Subcutaneous abdominal adipose tissue (tissue), 5 donors: ENCODE results near the gene AGBL1.

ENCODE experiments used
- H3K27ac ChIP-seq: one replicate; pipeline ENCODE4 v1.7.0; 2013; ENCODE audit warnings: low read depth, mild to moderate bottlenecking, inconsistent platforms, low read length, moderate library complexity
- H3K27me3 ChIP-seq, 5 donors: one replicate each; pipeline ENCODE4 v1.7.0; 2013; ENCODE audit warnings: low read length in 5 of 5, inconsistent platforms in 1 of 5; ENCODE audit not compliant: control insufficient read depth in 5 of 5, insufficient read depth in 4 of 5
- H3K36me3 ChIP-seq, 5 donors: one replicate each; pipeline ENCODE4 v1.7.0; 2013; ENCODE audit warnings: low read length in 5 of 5; ENCODE audit not compliant: control insufficient read depth in 5 of 5, insufficient read depth in 5 of 5
- H3K4me1 ChIP-seq, 5 donors: one replicate each; pipeline ENCODE4 v1.7.0; 2013; ENCODE audit warnings: low read length in 5 of 5, mild to moderate bottlenecking in 3 of 5, moderate library complexity in 1 of 5; ENCODE audit not compliant: control insufficient read depth in 5 of 5, insufficient read depth in 5 of 5
- H3K4me3 ChIP-seq, 5 donors: one replicate each; pipeline ENCODE4 v1.7.0; 2013; ENCODE audit warnings: low read length in 5 of 5, low read depth in 1 of 5
- H3K9ac ChIP-seq, 5 donors: one replicate each; pipeline ENCODE4 v1.7.0; 2013; ENCODE audit warnings: low read length in 5 of 5, mild to moderate bottlenecking in 4 of 5, moderate library complexity in 3 of 5
- H3K9me3 ChIP-seq, 5 donors: one replicate each; pipeline ENCODE4 v1.7.0; 2013; ENCODE audit warnings: low read length in 5 of 5; ENCODE audit not compliant: control insufficient read depth in 5 of 5
- donor health status: healthy.
- donor health status: healthy.
- donor health status: healthy.
- donor health status: healthy.
- donor health status: healthy.

AGBL1 gene

GRCh38 chr15:86059851-86060250, 19.8 kb upstream of the AGBL1 start:
- Histone ChIP-seq H3K27me3 (peaks cover 0 to 3% (median 0%) of the 10 kb centered on the region in 5 donors), H3K4me3 (no peak overlapping the region), H3K4me1 (no peaks in the 10 kb centered on the region), H3K27ac (no peak overlapping the region), H3K36me3 (no peaks in the 10 kb centered on the region), H3K9ac (no peak overlapping the region), H3K9me3 (no peaks in the 10 kb centered on the region)

GRCh38 chr15:86060674-86061073, 19.0 kb upstream of the AGBL1 start:
- Histone ChIP-seq H3K27ac (no peak overlapping the region), H3K9me3 (no peaks in the 10 kb centered on the region), H3K27me3 (peaks cover 0 to 3% (median 0%) of the 10 kb centered on the region in 5 donors), H3K9ac (no peak overlapping the region), H3K4me3 (no peak overlapping the region), H3K4me1 (no peaks in the 10 kb centered on the region), H3K36me3 (no peaks in the 10 kb centered on the region)

- Histone ChIP-seq H3K9me3 (peaks cover 0 to 4% (median 0%) of the 10 kb centered on the region in 5 donors), H3K9ac (no peak overlapping the region), H3K4me3 (no peak overlapping the region), H3K27me3 (peaks cover 0 to 3% (median 0%) of the 10 kb centered on the region in 5 donors), H3K27ac (no peak overlapping the region), H3K36me3 (no peaks in the 10 kb centered on the region), H3K4me1 (no peaks in the 10 kb centered on the region)
Observed at GRCh38 chr15:86061581-86061980, 18.1 kb upstream of the AGBL1 start.

- Histone ChIP-seq H3K27me3 (peaks cover 0 to 3% (median 0%) of the 10 kb centered on the region in 5 donors), H3K9ac (no peak overlapping the region), H3K9me3 (peaks cover 0 to 7% (median 4%) of the 10 kb centered on the region in 5 donors), H3K4me1 (no peaks in the 10 kb centered on the region), H3K36me3 (no peaks in the 10 kb centered on the region), H3K27ac (no peak overlapping the region), H3K4me3 (no peak overlapping the region)
Observed at GRCh38 chr15:86062646-86063243, 16.9 kb upstream of the AGBL1 start.

- Histone ChIP-seq H3K9me3 (peaks cover 0 to 7% (median 7%) of the 10 kb centered on the region in 5 donors), H3K36me3 (no peaks in the 10 kb centered on the region), H3K9ac (no peak overlapping the region), H3K4me1 (no peaks in the 10 kb centered on the region), H3K27me3 (peaks cover 0 to 3% (median 0%) of the 10 kb centered on the region in 5 donors), H3K27ac (no peak overlapping the region), H3K4me3 (no peak overlapping the region)
Observed at GRCh38 chr15:86063356-86064095, 16.1 kb upstream of the AGBL1 start.

- Histone ChIP-seq H3K27ac (no peak overlapping the region), H3K9ac (no peak overlapping the region), H3K4me1 (no peaks in the 10 kb centered on the region), H3K27me3 (peaks cover 0 to 3% (median 0%) of the 10 kb centered on the region in 5 donors), H3K9me3 (peaks cover 0 to 7% (median 7%) of the 10 kb centered on the region in 5 donors), H3K4me3 (no peak overlapping the region), H3K36me3 (no peaks in the 10 kb centered on the region)
Observed at GRCh38 chr15:86064326-86064725, 15.3 kb upstream of the AGBL1 start.

GRCh38 chr15:86066174-86066834, 13.4 kb upstream of the AGBL1 start:
- H3K4me1 ChIP-seq, result no peaks in the 10 kb centered on the region
- peaks cover 0 to 3% (median 0%) of the 10 kb centered on the region in 5 donors for H3K27me3 ChIP-seq
- peaks cover 0 to 7% (median 7%) of the 10 kb centered on the region in 5 donors for H3K9me3 ChIP-seq
- no peak overlapping the region for H3K9ac ChIP-seq
- no peaks in the 10 kb centered on the region for H3K36me3 ChIP-seq
- H3K27ac ChIP-seq, result no peak overlapping the region
- H3K4me3 ChIP-seq, result no peak overlapping the region

- no peak overlapping the region for H3K4me3 ChIP-seq
- no peaks in the 10 kb centered on the region for H3K4me1 ChIP-seq
- no peak overlapping the region for H3K27ac ChIP-seq
- peaks cover 0 to 3% (median 0%) of the 10 kb centered on the region in 5 donors for H3K27me3 ChIP-seq
- peaks cover 0 to 4% (median 0%) of the 10 kb centered on the region in 5 donors for H3K9me3 ChIP-seq
- H3K36me3 ChIP-seq, result no peaks in the 10 kb centered on the region
- no peak overlapping the region for H3K9ac ChIP-seq
Observed at GRCh38 chr15:86073281-86073680, 6.4 kb upstream of the AGBL1 start.

GRCh38 chr15:86076468-86076867, 3.2 kb upstream of the AGBL1 start:
- H3K36me3 ChIP-seq, result no peaks in the 10 kb centered on the region
- no peak overlapping the region for H3K27ac ChIP-seq
- H3K27me3 ChIP-seq, result peaks cover 0 to 7% (median 3%) of the 10 kb centered on the region in 5 donors
- no peaks in the 10 kb centered on the region for H3K4me1 ChIP-seq
- H3K9ac ChIP-seq, result no peak overlapping the region
- H3K4me3 ChIP-seq, result no peak overlapping the region
- peaks cover 0 to 3% (median 0%) of the 10 kb centered on the region in 5 donors for H3K9me3 ChIP-seq

GRCh38 chr15:86077070-86077469, 2.6 kb upstream of the AGBL1 start:
- no peaks in the 10 kb centered on the region for H3K36me3 ChIP-seq
- no peak overlapping the region for H3K27ac ChIP-seq
- no peak overlapping the region for H3K4me3 ChIP-seq
- no peaks in the 10 kb centered on the region for H3K4me1 ChIP-seq
- H3K9ac ChIP-seq, result no peak overlapping the region
- H3K9me3 ChIP-seq, result peaks cover 0 to 3% (median 0%) of the 10 kb centered on the region in 5 donors
- H3K27me3 ChIP-seq, result peaks cover 0 to 7% (median 3%) of the 10 kb centered on the region in 5 donors
